DND-41 (cell line): ENCODE measurements around the gene CDYL.

ENCODE experiments used
- CTCF ChIP-seq: IDR thresholded peaks from 2 replicates; pipeline ENCODE4 v1.5.1; 2012; ENCODE audit warnings: borderline replicate concordance, low read length, moderate library complexity, mild to moderate bottlenecking; ENCODE audit not compliant: poor library complexity, severe bottlenecking; ENCODE audit errors: extremely low read depth
- EZH2 ChIP-seq: IDR thresholded peaks from 3 replicates; pipeline ENCODE4 v1.6.1; 2012; ENCODE audit warnings: borderline replicate concordance, low read depth, mild to moderate bottlenecking, moderate library complexity, low read length, inconsistent platforms; ENCODE audit not compliant: severe bottlenecking

- TF ChIP-seq CTCF, result no peak
- TF ChIP-seq EZH2, result no peak
These were observed 114.4 kb downstream of the CDYL start for GRCh38 chr6:4890627-4891026.
